NCI-H526 (cell line): ENCODE results near the gene SLC2A9.
"Not testable (repeated sequence)": the region's sequence is repeated elsewhere in the genome, so short reads cannot be mapped to it uniquely, and the experiment has no call there.

Experiments used
- DNase-seq, 2 experiments: peaks; one replicate each; lab custom pipeline; 2025; lab: John Stamatoyannopoulos, UW

SLC2A9 gene

DNA sequence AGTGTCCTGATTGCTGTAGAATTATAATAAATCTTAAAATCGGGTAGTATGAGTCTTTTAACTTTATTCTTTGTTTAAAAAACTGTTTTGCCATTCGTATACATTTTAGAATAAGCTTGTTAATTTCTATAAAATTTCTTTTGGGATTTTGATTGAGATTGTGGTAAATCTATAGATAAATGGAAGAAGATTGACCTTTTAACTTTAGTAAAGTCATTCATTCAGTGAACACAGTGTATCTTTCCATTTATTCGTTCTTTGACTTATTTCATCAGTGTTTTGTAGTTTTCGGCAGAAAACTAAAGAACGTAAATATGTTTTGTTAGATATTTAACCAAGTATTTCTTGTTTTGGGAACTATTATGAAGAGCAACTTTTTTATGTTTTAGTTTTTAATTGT is 201.0 kb downstream of the SLC2A9 start:
- no peak for DNase-seq

DNA sequence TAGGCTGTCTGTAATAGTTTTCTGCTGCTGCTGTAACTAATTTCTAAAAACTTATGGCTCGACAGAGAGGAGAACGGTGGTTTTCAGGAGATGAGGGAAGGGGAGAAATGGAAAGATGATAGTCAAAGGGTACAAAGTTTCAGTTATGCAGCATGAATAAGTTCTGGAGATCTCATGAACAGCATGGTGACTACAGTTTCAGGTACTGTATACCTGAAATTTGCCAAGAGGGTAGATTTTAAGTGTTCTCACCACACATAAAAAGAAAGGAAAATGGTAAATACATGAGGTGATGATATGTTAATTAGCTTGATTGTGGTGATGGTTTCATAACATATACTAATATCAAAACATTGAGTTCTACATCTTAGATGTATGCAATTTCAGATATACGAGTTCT is 205.0 kb downstream of the SLC2A9 start:
- DNase-seq: no peak

DNA sequence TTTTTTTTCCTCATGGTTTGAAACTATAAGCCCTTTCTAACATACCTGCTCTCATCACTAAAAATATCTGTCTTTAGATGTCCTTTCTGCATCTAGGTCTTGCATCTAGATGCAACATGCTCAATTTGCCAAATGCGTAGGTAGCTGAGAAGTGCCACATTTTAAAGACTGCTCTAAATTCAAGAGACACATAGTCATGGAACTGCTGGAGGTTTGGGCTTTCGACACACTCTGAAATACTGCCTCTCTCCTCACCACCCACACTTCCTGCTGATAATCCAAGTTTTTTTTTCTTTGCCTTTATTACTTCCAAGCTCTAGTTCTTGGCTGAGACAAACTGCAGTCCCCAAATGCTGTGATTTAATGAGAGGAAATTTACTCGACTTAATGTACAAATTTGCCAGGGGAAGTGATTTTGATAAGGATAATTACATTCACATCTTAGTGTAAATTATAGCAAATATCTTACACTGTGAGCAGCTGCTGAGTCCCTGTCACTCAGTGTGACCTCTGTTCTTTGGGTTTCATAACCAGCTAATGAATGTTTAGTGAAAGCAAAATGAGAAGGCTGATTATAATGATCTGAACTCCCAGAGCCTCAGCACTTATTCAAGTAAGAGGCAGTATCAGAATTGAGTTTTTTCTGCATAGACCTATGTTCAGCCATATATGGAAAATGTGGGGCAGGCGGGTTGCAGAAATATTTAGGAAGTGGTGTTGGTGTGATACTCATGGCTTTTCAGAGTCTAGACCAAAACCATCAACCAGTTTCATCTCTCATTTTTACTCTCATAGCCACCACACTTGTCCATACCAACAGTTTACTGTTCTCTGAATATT is 208.6 kb downstream of the SLC2A9 start:
- DNase-seq: no peak

DNA sequence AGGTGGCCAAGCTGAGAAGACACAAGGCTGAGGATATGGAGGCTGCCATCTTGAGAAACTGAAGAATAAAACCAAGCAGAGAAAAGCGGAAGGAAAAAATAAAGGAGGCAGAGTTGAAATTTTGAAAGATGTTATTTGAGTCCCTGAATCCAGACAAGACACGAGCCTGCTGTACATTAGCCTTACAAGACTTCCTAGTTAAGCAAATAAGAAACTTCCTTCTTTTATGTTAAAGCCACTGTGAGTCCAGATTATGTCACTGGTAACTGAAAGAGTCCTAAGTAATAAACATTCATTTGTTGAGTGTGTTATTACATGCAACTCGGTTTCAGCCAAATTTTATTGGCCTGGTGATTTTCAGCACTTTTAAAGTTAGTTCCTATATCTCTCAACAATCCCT is 209.5 kb downstream of the SLC2A9 start:
- DNase-seq: no peak

DNA sequence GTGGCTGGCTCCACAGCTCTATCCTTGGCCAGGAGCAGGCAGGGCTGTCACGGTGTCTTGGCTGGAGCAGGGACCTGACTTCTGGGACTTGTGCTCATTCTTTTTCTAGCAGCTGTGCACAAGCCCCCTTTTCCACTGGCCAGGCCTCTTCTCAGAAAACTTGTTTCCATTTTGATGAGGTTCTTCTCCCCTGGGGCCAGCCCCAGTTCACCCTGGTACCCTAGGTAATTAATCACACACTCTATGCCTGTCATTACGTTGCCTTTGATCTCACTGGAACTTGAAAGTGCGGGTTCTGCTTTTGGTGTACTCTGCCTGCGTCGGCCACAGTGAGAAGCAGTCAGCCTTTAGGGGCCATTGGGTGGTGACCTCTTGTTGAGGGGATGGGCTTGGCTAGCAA is 213.2 kb downstream of the SLC2A9 start:
- DNase-seq: no peak

DNA sequence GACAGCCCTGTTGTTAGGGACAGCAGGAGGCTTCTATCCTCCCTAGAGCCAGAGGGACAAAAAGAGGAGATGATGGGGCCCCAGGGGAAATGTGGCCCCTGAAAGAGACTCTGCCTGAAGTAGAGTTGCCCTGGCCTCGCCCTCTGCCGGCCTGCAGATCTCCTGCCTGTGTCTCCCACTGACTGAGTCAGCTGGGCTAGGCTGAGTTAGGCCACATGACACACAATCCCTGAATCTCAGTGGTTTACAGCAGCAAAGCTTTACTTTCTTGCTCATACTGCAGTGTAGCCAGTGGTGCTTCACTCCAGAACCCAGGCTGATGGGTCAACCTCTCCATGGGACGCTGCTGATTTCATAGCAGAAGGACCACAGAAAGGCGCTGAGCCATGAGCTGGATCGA is 216.4 kb downstream of the SLC2A9 start:
- no peak for DNase-seq

DNA sequence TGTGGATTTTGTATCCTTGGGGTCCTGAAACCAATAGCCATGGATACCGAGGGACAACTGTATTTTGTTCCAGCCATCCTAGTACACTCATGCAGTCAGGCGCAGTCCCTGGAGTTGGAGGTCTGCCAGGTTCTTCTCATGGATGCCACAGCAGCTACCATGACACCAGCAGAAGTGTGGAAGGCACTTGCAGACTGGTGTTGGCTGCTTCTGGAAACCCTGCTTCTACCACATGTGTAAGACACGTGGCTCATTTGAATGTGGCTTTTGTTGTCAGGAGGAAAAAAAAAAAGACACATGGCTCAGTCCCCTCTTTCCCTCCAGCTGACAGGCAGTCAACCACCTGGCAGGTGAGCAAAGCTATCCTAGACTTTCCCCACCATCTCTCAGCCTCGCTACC is 220.4 kb downstream of the SLC2A9 start:
- DNase-seq: peak in 1 of 2 experiments; percentile 13

DNA sequence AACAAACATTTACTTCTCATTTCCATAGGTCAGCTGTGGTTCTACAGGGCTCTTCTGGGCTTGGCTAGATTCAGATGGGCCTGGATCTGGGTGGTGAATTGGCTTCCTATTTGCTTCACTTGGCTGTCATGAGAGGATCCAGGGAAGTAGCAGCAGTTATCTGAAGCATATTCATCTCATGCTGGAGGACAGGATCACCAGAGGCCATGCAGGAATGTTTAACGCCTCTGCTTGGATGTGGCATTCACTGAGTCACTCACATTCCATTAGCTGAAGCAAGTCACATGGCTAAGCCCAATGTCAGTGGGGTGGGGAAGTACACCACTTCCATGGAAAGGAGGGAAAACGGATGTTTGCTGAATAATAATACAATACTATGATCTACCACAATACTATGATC is 224.7 kb downstream of the SLC2A9 start:
- not testable (repeated sequence) for DNase-seq

DNA sequence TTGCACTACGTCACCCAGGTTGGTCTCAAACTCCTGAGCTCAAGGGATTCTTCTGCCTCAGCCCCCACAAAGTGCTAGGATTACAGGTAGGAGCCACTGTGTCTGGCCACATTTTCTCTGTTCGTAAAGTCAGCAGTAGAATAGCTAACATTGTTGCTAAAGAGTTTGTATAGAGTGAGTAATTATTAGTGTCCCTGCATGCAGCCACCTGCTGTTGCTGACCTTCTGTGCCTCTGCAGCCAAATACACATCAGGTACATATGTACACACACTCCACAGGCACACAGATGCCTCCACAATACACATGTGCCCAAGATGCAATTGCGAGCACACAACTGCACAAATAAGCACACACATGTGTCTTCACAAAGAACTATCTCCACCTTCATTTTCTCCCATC is 228.9 kb downstream of the SLC2A9 start:
- no peak for DNase-seq

DNA sequence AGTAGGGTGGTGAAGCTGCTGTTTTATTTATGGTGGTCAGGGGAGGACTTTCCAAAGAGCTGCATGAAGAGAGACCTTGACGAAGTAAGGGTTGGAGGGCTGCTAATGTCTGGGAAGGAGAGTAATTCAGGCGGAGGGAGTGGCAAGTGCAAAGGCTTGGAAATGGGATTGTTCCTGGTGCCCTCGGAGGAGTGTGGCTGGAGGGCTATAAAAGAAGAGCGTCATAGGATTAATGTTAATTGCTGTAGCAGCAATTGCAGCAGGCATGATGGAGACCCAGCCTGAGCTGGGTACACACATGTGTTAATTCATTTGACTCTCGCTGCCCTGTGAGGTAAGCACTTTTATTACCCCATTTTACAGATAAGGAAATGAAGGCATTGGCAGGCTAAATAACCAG is 235.4 kb downstream of the SLC2A9 start:
- DNase-seq: not testable (repeated sequence)

DNA sequence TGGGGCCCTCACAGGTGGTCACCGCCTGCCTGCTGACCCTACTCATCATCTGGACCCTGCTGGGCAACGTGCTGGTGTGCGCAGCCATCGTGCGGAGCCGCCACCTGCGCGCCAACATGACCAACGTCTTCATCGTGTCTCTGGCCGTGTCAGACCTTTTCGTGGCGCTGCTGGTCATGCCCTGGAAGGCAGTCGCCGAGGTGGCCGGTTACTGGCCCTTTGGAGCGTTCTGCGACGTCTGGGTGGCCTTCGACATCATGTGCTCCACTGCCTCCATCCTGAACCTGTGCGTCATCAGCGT is 239.2 kb downstream of the SLC2A9 start:
- no peak for DNase-seq

DNA sequence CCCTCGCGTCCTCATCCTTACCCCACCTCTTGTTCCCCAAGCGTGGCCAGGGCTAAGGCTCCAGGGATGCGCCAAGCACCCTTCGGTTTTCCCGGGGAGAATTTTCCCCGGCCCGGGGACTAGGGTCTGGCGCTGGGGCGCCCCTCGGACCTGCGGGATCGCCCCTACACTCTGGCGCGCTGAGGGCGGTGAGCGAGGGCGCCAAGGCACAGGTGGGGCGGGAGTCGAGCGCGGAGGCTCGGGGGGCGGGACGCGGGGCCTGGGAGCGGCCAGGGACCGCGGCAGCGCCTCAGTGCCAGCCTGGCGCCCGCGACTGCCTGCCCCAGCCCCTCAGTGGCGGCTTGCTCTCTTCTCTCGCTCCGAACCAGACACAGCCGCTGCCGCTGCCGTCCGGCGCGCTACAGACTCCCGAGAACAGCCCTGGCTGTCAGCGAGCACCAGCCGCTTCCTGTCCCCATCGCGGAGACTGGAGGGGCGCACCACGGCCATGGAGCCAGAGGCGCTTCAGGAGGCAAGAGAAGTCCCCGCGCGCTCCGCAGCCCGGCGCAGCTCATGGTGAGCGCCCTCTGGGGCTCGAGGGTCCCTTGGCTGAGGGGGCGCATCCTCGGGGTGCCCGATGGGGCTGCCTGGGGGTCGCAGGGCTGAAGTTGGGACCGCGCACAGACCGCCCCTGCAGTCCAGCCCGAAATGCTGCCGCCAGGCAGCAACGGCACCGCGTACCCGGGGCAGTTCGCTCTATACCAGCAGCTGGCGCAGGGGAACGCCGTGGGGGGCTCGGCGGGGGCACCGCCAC is 239.8 kb downstream of the SLC2A9 start, which contains the start of gene DRD5:
DRD5 (plus strand) TSS at position 292 of the 793 bp plus-strand sequence; CDS start at position 688, 396 bp downstream.
- DNase-seq: no peak
